Measurements from ENCODE around the gene SYNJ2.

SYNJ2 gene

DNA sequence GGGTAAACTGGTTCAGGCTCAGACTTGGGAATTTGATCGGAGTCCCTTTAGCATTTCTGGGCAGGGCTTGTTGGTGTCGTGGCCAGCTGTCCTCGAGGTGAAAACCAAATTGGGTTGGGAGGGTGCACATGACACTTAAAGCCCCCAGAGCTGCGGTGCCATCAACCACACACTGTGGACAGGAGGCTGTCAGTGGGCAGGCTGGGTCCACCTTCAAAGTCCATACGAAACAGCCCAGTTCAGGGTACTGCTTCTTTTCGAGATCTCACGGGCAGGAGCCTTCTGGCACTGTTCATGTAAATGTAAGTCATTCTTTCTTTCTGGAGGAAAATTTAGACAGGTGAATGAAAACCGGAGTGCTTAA is 7.0 kb downstream of the SYNJ2 start:
- H3K27me3 ChIP-seq (replicated peaks; ENCODE audit: control insufficient read depth, insufficient read depth, low read length): no peaks in the 10 kb centered on the region
- DNase-seq (ENCODE audit: extremely low read depth, insufficient read length): no peak
- H3K4me3 ChIP-seq (replicated peaks; ENCODE audit: low read depth, low read length): no peak overlapping the region
- TF ChIP-seq, protein P1, sequence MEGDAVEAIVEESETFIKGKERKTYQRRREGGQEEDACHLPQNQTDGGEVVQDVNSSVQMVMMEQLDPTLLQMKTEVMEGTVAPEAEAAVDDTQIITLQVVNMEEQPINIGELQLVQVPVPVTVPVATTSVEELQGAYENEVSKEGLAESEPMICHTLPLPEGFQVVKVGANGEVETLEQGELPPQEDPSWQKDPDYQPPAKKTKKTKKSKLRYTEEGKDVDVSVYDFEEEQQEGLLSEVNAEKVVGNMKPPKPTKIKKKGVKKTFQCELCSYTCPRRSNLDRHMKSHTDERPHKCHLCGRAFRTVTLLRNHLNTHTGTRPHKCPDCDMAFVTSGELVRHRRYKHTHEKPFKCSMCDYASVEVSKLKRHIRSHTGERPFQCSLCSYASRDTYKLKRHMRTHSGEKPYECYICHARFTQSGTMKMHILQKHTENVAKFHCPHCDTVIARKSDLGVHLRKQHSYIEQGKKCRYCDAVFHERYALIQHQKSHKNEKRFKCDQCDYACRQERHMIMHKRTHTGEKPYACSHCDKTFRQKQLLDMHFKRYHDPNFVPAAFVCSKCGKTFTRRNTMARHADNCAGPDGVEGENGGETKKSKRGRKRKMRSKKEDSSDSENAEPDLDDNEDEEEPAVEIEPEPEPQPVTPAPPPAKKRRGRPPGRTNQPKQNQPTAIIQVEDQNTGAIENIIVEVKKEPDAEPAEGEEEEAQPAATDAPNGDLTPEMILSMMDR (IDR thresholded peaks at IDR 0.05; ENCODE audit: insufficient read depth, low read length, poor library complexity, severe bottlenecking): no peak
- H3K36me3 ChIP-seq (ENCODE audit: control insufficient read depth, insufficient read depth, low read length): no peaks in the 10 kb centered on the region; the same call in 1 of the 2 replicates

DNA sequence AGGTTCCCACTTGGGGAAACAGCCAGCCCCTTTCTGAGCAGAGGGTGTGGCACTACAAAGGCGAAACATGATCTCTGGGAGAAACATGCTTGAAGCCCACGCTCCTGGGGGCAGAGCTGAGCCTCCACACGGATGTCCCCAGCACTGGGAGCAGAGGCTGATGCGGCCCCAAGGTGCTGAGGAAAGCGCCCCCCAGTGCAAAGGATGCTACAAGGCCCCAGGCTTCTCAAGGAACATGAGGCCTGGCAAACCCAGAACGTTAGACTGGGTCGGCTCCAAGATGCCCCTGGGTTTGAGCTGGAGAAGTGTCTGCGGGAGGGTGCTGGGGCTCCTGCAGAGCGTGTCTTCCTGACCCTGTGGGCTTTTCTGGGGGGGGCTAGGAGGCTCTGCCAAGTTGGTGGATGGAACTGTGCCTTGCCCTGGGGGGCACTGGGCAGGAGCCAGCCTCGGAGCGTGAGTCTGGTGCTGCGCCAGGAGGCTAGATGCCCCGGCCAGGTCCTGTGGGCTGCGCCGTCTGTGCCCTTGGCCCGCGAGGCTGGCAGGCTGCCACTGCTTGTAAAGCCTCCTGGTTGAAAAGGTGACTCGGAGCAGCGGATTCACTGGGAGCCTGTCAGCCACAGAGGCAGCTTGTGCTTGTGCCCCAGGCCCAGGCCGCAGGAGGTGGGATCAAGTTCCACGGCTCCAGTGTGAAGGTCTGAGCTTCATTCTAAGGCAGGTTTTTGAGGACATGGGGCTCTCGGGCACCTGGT is 8.1 kb downstream of the SYNJ2 start:
- TF ChIP-seq, protein P1 (IDR thresholded peaks at IDR 0.05; ENCODE audit: insufficient read depth, low read length, poor library complexity, severe bottlenecking): no peak
- Histone ChIP-seq H3K36me3 (ENCODE audit: control insufficient read depth, insufficient read depth, low read length) (no peaks in the 10 kb centered on the region; the same call in 1 of the 2 replicates), H3K27me3 (replicated peaks; ENCODE audit: control insufficient read depth, insufficient read depth, low read length) (no peaks in the 10 kb centered on the region), H3K4me3 (replicated peaks; ENCODE audit: low read depth, low read length) (no peak overlapping the region)
- no peak for DNase-seq (ENCODE audit: extremely low read depth, insufficient read length)

DNA sequence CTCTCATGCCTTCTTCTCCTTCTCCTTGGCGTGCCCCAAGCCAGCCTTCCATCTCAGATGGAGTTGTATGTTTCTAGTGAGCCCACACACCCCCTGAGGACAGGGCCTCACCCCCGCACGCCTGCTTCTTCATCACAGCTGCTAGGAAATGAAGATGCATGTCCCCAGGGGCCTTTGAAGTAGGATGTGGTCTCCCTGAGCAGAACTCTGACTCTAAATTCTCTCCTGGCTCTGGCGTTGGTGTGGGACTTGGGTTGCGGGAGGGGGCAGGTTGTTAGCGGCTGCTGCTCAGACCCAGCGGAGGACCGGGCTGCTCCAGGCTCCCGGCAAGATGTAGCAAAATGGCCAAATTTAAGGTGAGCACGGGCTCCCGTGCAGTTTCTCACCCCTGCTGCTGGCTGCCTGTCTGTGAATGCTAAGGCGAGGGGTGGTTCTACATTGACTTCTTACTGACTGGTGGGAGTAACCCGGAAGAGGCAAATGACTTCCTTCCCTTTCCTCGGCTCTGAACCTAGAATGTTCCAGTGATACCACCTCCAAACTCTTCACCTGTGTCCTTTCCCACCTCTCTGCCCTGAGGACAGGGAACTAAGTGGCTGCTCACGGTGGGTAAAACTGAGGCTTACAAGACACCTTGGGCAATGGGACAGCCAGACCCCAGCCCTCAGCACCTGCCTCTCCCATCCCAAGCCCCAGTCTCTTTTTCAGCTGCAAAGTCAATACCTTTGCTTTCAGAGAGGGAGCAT is 8.8 kb downstream of the SYNJ2 start:
- DNase-seq (ENCODE audit: extremely low read depth, insufficient read length): no peak
- TF ChIP-seq, protein P1 (IDR thresholded peaks at IDR 0.05; ENCODE audit: insufficient read depth, low read length, poor library complexity, severe bottlenecking): no peak
- Histone ChIP-seq H3K36me3 (ENCODE audit: control insufficient read depth, insufficient read depth, low read length) (no peaks in the 10 kb centered on the region; the same call in 1 of the 2 replicates), H3K27me3 (replicated peaks; ENCODE audit: control insufficient read depth, insufficient read depth, low read length) (no peaks in the 10 kb centered on the region), H3K4me3 (replicated peaks; ENCODE audit: low read depth, low read length) (peak overlapping the region; percentile 1; the same call in 1 of the 2 replicates)

DNA sequence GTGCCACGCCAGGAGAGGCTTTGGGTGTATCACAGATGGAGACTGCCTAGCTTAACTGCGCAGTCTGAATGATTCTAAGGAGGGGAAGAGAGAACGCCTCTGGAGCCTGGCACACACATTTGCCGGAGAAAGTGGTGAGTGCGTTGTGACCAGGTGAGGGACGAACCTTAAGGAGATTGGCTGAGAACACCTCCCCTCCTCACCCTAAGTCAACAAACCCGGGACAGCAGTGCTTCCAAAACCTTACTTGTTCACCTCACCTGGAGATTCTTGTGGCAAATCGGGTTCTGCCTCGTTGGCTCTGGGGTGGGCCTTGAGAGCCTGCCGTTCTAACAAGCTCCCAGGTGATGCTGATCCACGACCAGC is 9.4 kb downstream of the SYNJ2 start:
- TF ChIP-seq, protein P1 (IDR thresholded peaks at IDR 0.05; ENCODE audit: insufficient read depth, low read length, poor library complexity, severe bottlenecking): no peak
- no peaks in the 10 kb centered on the region; the same call in 1 of the 2 replicates for H3K36me3 ChIP-seq (ENCODE audit: control insufficient read depth, insufficient read depth, low read length)
- H3K27me3 ChIP-seq (replicated peaks; ENCODE audit: control insufficient read depth, insufficient read depth, low read length): no peaks in the 10 kb centered on the region
- no peak for DNase-seq (ENCODE audit: extremely low read depth, insufficient read length)
- H3K4me3 ChIP-seq (replicated peaks; ENCODE audit: low read depth, low read length): no peak overlapping the region

DNA sequence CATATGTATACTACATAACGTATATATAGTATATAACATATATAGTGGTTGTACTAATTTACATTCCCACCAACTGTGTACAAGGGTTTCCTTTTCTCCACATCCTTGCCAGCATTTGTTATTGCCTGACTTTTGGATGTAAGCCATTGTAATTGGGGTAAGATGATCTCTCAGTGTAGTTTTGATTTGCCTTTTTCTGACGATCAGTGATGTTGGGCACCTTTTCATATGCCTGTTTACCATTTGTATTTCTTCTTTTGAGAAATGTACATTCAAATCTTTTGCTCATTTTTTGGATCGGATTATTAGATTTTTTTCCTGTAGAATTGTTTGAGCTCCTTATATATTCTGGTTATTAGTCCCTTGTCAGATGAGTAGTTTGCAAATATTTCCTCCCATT is 11.4 kb downstream of the SYNJ2 start:
- Histone ChIP-seq H3K4me3 (replicated peaks; ENCODE audit: low read depth, low read length) (no peak overlapping the region), H3K36me3 (ENCODE audit: control insufficient read depth, insufficient read depth, low read length) (no peaks in the 10 kb centered on the region), H3K27me3 (replicated peaks; ENCODE audit: control insufficient read depth, insufficient read depth, low read length) (no peaks in the 10 kb centered on the region)
- TF ChIP-seq, protein P1 (IDR thresholded peaks at IDR 0.05; ENCODE audit: insufficient read depth, low read length, poor library complexity, severe bottlenecking): no peak
- no peak for DNase-seq (ENCODE audit: extremely low read depth, insufficient read length)

Data from GM06990 (cell line).